Panc1 (cell line): ENCODE measurements around the gene CASP3.

Source experiments
- CTCF ChIP-seq: fragments of 450-650 bp; IDR thresholded peaks from 2 replicates; pipeline ENCODE4 v1.5.1; 2017; ENCODE audit warnings: mild to moderate bottlenecking
- POLR2AphosphoS5 ChIP-seq: IDR thresholded peaks from 2 replicates; pipeline ENCODE4 v1.6.1; 2012; ENCODE audit warnings: mild to moderate bottlenecking, low read depth, low read length, moderate library complexity

GRCh38 chr4:184662236-184662635 is 13.0 kb upstream of the CASP3 start:
- no peak for TF ChIP-seq CTCF
- no peak for TF ChIP-seq POLR2AphosphoS5
